ENCODE measurements around the gene RANBP9.

The RANBP9 gene

GRCh38 chr6:13655700-13656099 is 55.9 kb downstream of the RANBP9 start:
- no peak overlapping the region for H2AK5ac ChIP-seq (ENCODE audit: low read length)
- H3K4ac ChIP-seq (ENCODE audit: low read depth, low read length): no peak overlapping the region
- no peak overlapping the region for H3K27ac ChIP-seq (ENCODE audit: low read depth, low read length)
- peaks cover 4% of the 10 kb centered on the region for H3K79me2 ChIP-seq (ENCODE audit: control insufficient read depth, insufficient read depth, low read length)
- DNase-seq: no peak
- H3K9ac ChIP-seq (ENCODE audit: low read length): no peak overlapping the region
- no peaks in the 10 kb centered on the region for H3K4me1 ChIP-seq (ENCODE audit: control insufficient read depth, low read depth, low read length)
- H4K5ac ChIP-seq (ENCODE audit: low read length): no peak overlapping the region
- WGBS (ENCODE audit: extremely low coverage, insufficient coverage, low lambda C conversion rate): no CpG with 5 or more reads among the region's 1 CpG
- H4K8ac ChIP-seq (ENCODE audit: low read depth, low read length): no peak overlapping the region
- H3K18ac ChIP-seq (ENCODE audit: low read length): no peak overlapping the region
- no peaks in the 10 kb centered on the region for H3K27me3 ChIP-seq (ENCODE audit: insufficient read depth, low read length, poor library complexity)
- no peak overlapping the region for H3K23ac ChIP-seq (ENCODE audit: low read length)
- no peak overlapping the region for H3K4me3 ChIP-seq (ENCODE audit: low read length)
- H2BK120ac ChIP-seq (ENCODE audit: low read depth, low read length): no peak overlapping the region
- no peak overlapping the region for H2BK5ac ChIP-seq (ENCODE audit: low read length)
- no peak overlapping the region for H2BK15ac ChIP-seq (replicated peaks; ENCODE audit: low read depth)
- no peak overlapping the region for H3K4me2 ChIP-seq (ENCODE audit: low read length)
- no peaks in the 10 kb centered on the region for H3K36me3 ChIP-seq (ENCODE audit: control insufficient read depth, insufficient read depth, low read length)
- peaks cover 4% of the 10 kb centered on the region for H3K79me1 ChIP-seq (ENCODE audit: low read length)
- H3K56ac ChIP-seq (ENCODE audit: low read length): no peak overlapping the region

- no peaks in the 10 kb centered on the region for H3K36me3 ChIP-seq (ENCODE audit: control insufficient read depth, insufficient read depth, low read length)
- no peak overlapping the region for H3K23ac ChIP-seq (ENCODE audit: low read length)
- no peak overlapping the region for H3K4ac ChIP-seq (ENCODE audit: low read depth, low read length)
- H3K56ac ChIP-seq (ENCODE audit: low read length): no peak overlapping the region
- H2BK120ac ChIP-seq (ENCODE audit: low read depth, low read length): no peak overlapping the region
- H3K4me3 ChIP-seq (ENCODE audit: low read length): no peak overlapping the region
- no peak overlapping the region for H3K18ac ChIP-seq (ENCODE audit: low read length)
- no peak overlapping the region for H2BK5ac ChIP-seq (ENCODE audit: low read length)
- no peaks in the 10 kb centered on the region for H3K4me1 ChIP-seq (ENCODE audit: control insufficient read depth, low read depth, low read length)
- H3K27me3 ChIP-seq (ENCODE audit: insufficient read depth, low read length, poor library complexity): no peaks in the 10 kb centered on the region
- H3K79me1 ChIP-seq (ENCODE audit: low read length): peaks cover 1% of the 10 kb centered on the region
- H4K8ac ChIP-seq (ENCODE audit: low read depth, low read length): no peak overlapping the region
- no peak overlapping the region for H2AK5ac ChIP-seq (ENCODE audit: low read length)
- no peak overlapping the region for H3K27ac ChIP-seq (ENCODE audit: low read depth, low read length)
- H2BK15ac ChIP-seq (replicated peaks; ENCODE audit: low read depth): no peak overlapping the region
- H3K9ac ChIP-seq (ENCODE audit: low read length): no peak overlapping the region
- H3K4me2 ChIP-seq (ENCODE audit: low read length): no peak overlapping the region
- no peak for DNase-seq
- H3K79me2 ChIP-seq (ENCODE audit: control insufficient read depth, insufficient read depth, low read length): no peaks in the 10 kb centered on the region
- H4K5ac ChIP-seq (ENCODE audit: low read length): no peak overlapping the region
Observed at GRCh38 chr6:13654496-13654895, 57.1 kb downstream of the RANBP9 start.

- no peak overlapping the region for H2BK120ac ChIP-seq (ENCODE audit: low read depth, low read length)
- no peak overlapping the region for H3K18ac ChIP-seq (ENCODE audit: low read length)
- no peak overlapping the region for H2BK15ac ChIP-seq (replicated peaks; ENCODE audit: low read depth)
- H3K23ac ChIP-seq (ENCODE audit: low read length): no peak overlapping the region
- H3K79me1 ChIP-seq (ENCODE audit: low read length): peaks cover 1% of the 10 kb centered on the region
- H4K5ac ChIP-seq (ENCODE audit: low read length): no peak overlapping the region
- no peak overlapping the region for H3K4ac ChIP-seq (ENCODE audit: low read depth, low read length)
- no peak overlapping the region for H2BK5ac ChIP-seq (ENCODE audit: low read length)
- H3K79me2 ChIP-seq (ENCODE audit: control insufficient read depth, insufficient read depth, low read length): no peaks in the 10 kb centered on the region
- H2AK5ac ChIP-seq (ENCODE audit: low read length): no peak overlapping the region
- no peak overlapping the region for H3K56ac ChIP-seq (ENCODE audit: low read length)
- no peaks in the 10 kb centered on the region for H3K4me1 ChIP-seq (ENCODE audit: control insufficient read depth, low read depth, low read length)
- H3K27ac ChIP-seq (ENCODE audit: low read depth, low read length): no peak overlapping the region
- no peak overlapping the region for H3K4me2 ChIP-seq (ENCODE audit: low read length)
- no peak overlapping the region for H4K8ac ChIP-seq (ENCODE audit: low read depth, low read length)
- no peak overlapping the region for H3K9ac ChIP-seq (ENCODE audit: low read length)
- no peak for DNase-seq
- no peaks in the 10 kb centered on the region for H3K27me3 ChIP-seq (ENCODE audit: insufficient read depth, low read length, poor library complexity)
- WGBS (ENCODE audit: extremely low coverage, insufficient coverage, low lambda C conversion rate): no CpG with 5 or more reads among the region's 2 CpGs
- no peak overlapping the region for H3K4me3 ChIP-seq (ENCODE audit: low read length)
- H3K36me3 ChIP-seq (ENCODE audit: control insufficient read depth, insufficient read depth, low read length): no peaks in the 10 kb centered on the region
Observed at GRCh38 chr6:13653296-13653695, 58.3 kb downstream of the RANBP9 start.

DNA sequence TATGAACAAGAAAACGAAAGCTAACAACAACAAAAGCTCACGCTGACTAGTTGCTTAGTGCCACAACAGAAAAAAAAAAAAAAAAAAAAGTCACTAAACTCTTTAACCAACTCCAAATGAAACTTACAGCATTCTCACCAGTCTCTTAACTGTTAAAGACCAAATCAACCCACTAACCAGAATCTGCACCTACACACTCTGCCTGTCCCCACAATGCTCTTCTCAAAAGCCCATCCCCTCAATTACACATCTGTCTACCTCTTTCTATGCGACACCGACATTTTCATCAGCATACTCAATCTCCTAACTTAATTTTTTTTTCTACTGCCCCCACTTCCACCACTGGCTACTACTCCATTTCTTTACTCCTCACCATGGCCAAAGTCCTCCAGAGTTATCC is 62.2 kb downstream of the RANBP9 start:
- peak overlapping the region; percentile 39 for H4K8ac ChIP-seq (ENCODE audit: low read depth, low read length)
- no peak overlapping the region for H3K23ac ChIP-seq (ENCODE audit: low read length)
- DNase-seq: no peak
- H2AK5ac ChIP-seq (ENCODE audit: low read length): no peak overlapping the region
- H3K36me3 ChIP-seq (ENCODE audit: control insufficient read depth, insufficient read depth, low read length): no peaks in the 10 kb centered on the region
- no peak overlapping the region for H3K4me3 ChIP-seq (ENCODE audit: low read length)
- H3K4me1 ChIP-seq (ENCODE audit: control insufficient read depth, low read depth, low read length): no peaks in the 10 kb centered on the region
- no peak overlapping the region for H3K4ac ChIP-seq (ENCODE audit: low read depth, low read length)
- H3K79me2 ChIP-seq (ENCODE audit: control insufficient read depth, insufficient read depth, low read length): no peaks in the 10 kb centered on the region
- no peak overlapping the region for H2BK15ac ChIP-seq (replicated peaks; ENCODE audit: low read depth)
- H3K18ac ChIP-seq (ENCODE audit: low read length): no peak overlapping the region
- H3K79me1 ChIP-seq (ENCODE audit: low read length): peaks cover 1% of the 10 kb centered on the region
- no peak overlapping the region for H2BK120ac ChIP-seq (ENCODE audit: low read depth, low read length)
- H4K5ac ChIP-seq (ENCODE audit: low read length): no peak overlapping the region
- no peak overlapping the region for H3K56ac ChIP-seq (ENCODE audit: low read length)
- H3K4me2 ChIP-seq (ENCODE audit: low read length): no peak overlapping the region
- no CpG with 5 or more reads among the region's 4 CpGs for WGBS (ENCODE audit: extremely low coverage, insufficient coverage, low lambda C conversion rate)
- H2BK5ac ChIP-seq (ENCODE audit: low read length): no peak overlapping the region
- no peaks in the 10 kb centered on the region for H3K27me3 ChIP-seq (ENCODE audit: insufficient read depth, low read length, poor library complexity)
- H3K9ac ChIP-seq (ENCODE audit: low read length): no peak overlapping the region
- H3K27ac ChIP-seq (ENCODE audit: low read depth, low read length): no peak overlapping the region

- no peak overlapping the region for H4K8ac ChIP-seq (ENCODE audit: low read depth, low read length)
- no peaks in the 10 kb centered on the region for H3K79me2 ChIP-seq (ENCODE audit: control insufficient read depth, insufficient read depth, low read length)
- no peak overlapping the region for H3K23ac ChIP-seq (ENCODE audit: low read length)
- H2BK15ac ChIP-seq (replicated peaks; ENCODE audit: low read depth): no peak overlapping the region
- no peak overlapping the region for H3K9ac ChIP-seq (ENCODE audit: low read length)
- no peaks in the 10 kb centered on the region for H3K4me1 ChIP-seq (ENCODE audit: control insufficient read depth, low read depth, low read length)
- no peak overlapping the region for H3K4me2 ChIP-seq (ENCODE audit: low read length)
- no peak overlapping the region for H3K4ac ChIP-seq (ENCODE audit: low read depth, low read length)
- no peaks in the 10 kb centered on the region for H3K36me3 ChIP-seq (ENCODE audit: control insufficient read depth, insufficient read depth, low read length)
- H3K18ac ChIP-seq (ENCODE audit: low read length): no peak overlapping the region
- H3K27ac ChIP-seq (ENCODE audit: low read depth, low read length): no peak overlapping the region
- H2BK5ac ChIP-seq (ENCODE audit: low read length): no peak overlapping the region
- no peak overlapping the region for H2BK120ac ChIP-seq (ENCODE audit: low read depth, low read length)
- H2AK5ac ChIP-seq (ENCODE audit: low read length): no peak overlapping the region
- H3K27me3 ChIP-seq (ENCODE audit: insufficient read depth, low read length, poor library complexity): no peaks in the 10 kb centered on the region
- H3K79me1 ChIP-seq (ENCODE audit: low read length): peaks cover 1% of the 10 kb centered on the region
- H3K56ac ChIP-seq (ENCODE audit: low read length): no peak overlapping the region
- H4K5ac ChIP-seq (ENCODE audit: low read length): no peak overlapping the region
- no peak overlapping the region for H3K4me3 ChIP-seq (ENCODE audit: low read length)
- DNase-seq: no peak
Observed at GRCh38 chr6:13648850-13649249, 62.8 kb downstream of the RANBP9 start.

- DNase-seq: no peak
- Histone ChIP-seq H3K4me2 (ENCODE audit: low read length) (no peak overlapping the region), H2BK120ac (ENCODE audit: low read depth, low read length) (no peak overlapping the region), H3K27me3 (ENCODE audit: insufficient read depth, low read length, poor library complexity) (no peaks in the 10 kb centered on the region), H2BK15ac (replicated peaks; ENCODE audit: low read depth) (no peak overlapping the region), H3K4ac (ENCODE audit: low read depth, low read length) (no peak overlapping the region), H3K18ac (ENCODE audit: low read length) (no peak overlapping the region), H3K4me1 (ENCODE audit: control insufficient read depth, low read depth, low read length) (no peaks in the 10 kb centered on the region), H4K8ac (ENCODE audit: low read depth, low read length) (no peak overlapping the region), H4K5ac (ENCODE audit: low read length) (no peak overlapping the region), H3K79me2 (ENCODE audit: control insufficient read depth, insufficient read depth, low read length) (no peaks in the 10 kb centered on the region), H3K9ac (ENCODE audit: low read length) (no peak overlapping the region), H3K56ac (ENCODE audit: low read length) (no peak overlapping the region), H2BK5ac (ENCODE audit: low read length) (no peak overlapping the region), H3K23ac (ENCODE audit: low read length) (no peak overlapping the region), H3K4me3 (ENCODE audit: low read length) (no peak overlapping the region), H3K27ac (ENCODE audit: low read depth, low read length) (no peak overlapping the region), H3K36me3 (ENCODE audit: control insufficient read depth, insufficient read depth, low read length) (no peaks in the 10 kb centered on the region), H2AK5ac (ENCODE audit: low read length) (no peak overlapping the region), H3K79me1 (ENCODE audit: low read length) (no peaks in the 10 kb centered on the region)
- WGBS (ENCODE audit: extremely low coverage, insufficient coverage, low lambda C conversion rate): no CpG with 5 or more reads among the region's 3 CpGs
Observed at GRCh38 chr6:13643125-13643524, 68.5 kb downstream of the RANBP9 start.

Data from mesendoderm (in vitro differentiated cells).